Hematopoietic multipotent progenitor cell treated with erythropoietin and hydrocortisone succinate and interleukin-3 and kit ligand, for 6 days (in vitro differentiated cells): Measurements from ENCODE around the gene PICALM.

Source experiments
- DNase-seq: peaks from one replicate; pipeline ENCODE4 v3.0.0-alpha.2; 2015

Gene PICALM

GRCh38 chr11:86047275-86047991, 21.5 kb downstream of the PICALM start:
- peak; percentile 57 for DNase-seq

DNA sequence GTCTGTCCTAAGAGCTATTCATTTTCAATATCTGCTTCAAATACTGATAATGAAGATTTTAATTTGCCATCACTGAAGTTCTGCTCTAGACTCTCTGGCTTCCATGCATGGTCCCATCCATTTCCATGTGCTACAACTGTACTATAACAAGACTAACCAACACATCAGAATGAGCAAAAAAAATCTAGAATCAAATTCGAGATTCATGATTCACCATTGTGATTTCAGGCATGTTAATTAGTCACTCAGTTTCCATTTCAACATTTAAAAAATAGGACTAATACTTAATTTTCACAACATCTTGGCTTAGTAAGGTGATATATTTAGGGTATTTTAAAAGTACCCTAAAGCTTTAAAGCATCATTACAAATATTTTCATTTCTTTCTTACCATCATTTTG, 22.8 kb downstream of the PICALM start:
- DNase-seq, result no peak

GRCh38 chr11:86043765-86044503, 24.9 kb downstream of the PICALM start:
- DNase-seq, result no peak

DNA sequence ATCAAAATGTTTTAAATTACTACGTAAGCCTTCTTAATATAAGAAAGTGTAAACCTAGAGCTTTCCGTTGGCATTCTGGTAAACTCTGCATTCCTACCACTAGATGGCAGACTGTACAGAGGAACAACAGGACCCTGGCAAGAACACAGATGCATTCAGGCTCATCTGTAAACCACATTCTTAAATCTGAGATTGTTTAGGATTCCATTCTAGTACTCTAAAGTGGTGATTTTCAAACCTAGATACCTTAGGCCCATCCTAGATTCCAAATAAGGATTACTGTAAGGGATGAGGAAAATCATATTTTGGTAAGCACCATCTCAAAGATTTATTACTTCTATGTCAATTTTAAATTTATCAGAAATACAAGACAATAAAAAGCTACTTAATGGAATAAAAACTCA, 26.9 kb downstream of the PICALM start:
- DNase-seq, result peak; percentile 93

- no peak for DNase-seq
Measured at GRCh38 chr11:86040919-86041850, 27.7 kb downstream of the PICALM start.

GRCh38 chr11:86039094-86039493, 29.8 kb downstream of the PICALM start:
- no peak for DNase-seq

GRCh38 chr11:86037743-86038142, 31.1 kb downstream of the PICALM start:
- peak; percentile 37 for DNase-seq

DNA sequence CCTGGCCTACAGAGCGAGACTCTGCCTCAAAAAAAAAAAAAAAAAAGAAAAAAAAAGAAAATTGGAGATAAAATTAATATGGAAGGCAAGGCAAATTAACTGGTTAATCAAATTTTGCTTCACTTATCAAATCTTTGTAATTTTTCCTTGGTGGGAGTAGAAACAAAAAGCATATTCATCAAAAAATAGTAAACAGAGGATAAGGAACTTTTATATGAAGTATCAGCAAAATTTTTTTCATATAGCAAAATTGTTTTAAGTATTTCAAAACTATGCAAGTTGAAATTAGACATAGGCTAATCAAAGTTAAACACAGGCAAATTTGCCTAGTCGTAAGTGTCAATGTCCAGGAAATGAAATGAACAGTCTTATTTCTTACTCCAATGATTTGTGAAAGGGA, 33.0 kb downstream of the PICALM start:
- DNase-seq, result no peak

- DNase-seq, result no peak
Measured at GRCh38 chr11:86035164-86035563, 33.7 kb downstream of the PICALM start.

GRCh38 chr11:86034710-86035109, 34.2 kb downstream of the PICALM start:
- no peak for DNase-seq

- DNase-seq, result peak; percentile 60
Measured at GRCh38 chr11:86021377-86021776, 47.5 kb downstream of the PICALM start.

- DNase-seq, result no peak
Measured at GRCh38 chr11:86018249-86018648, 50.6 kb downstream of the PICALM start.

DNA sequence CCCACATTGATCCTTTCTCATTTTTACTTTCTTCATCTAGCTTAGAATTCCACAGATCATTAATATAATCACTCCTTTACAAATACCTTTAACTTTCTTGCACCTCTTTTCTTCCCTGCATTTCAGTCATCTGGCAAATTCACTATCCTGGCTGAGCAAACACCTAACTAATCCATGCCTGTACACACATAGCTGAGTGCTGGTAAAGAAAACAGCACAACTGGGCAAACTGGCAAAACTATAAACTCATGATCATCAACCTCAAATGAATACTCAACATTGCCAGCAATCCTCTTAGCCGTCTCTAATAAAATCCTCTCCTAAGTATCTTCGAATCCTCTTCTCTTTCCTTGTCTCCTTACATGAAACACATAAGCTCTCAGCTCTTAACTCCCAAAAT, 52.4 kb downstream of the PICALM start:
- DNase-seq, result no peak

- DNase-seq, result no peak
Measured at GRCh38 chr11:86015699-86016098, 53.2 kb downstream of the PICALM start.

GRCh38 chr11:86014221-86014620, 54.7 kb downstream of the PICALM start:
- DNase-seq, result no peak

GRCh38 chr11:86013713-86014112, 55.2 kb downstream of the PICALM start:
- peak; percentile 70 for DNase-seq

- no peak for DNase-seq
Measured at GRCh38 chr11:86011175-86011574, 57.7 kb downstream of the PICALM start.

- DNase-seq, result no peak
Measured at GRCh38 chr11:86003654-86004053, 65.2 kb downstream of the PICALM start.

DNA sequence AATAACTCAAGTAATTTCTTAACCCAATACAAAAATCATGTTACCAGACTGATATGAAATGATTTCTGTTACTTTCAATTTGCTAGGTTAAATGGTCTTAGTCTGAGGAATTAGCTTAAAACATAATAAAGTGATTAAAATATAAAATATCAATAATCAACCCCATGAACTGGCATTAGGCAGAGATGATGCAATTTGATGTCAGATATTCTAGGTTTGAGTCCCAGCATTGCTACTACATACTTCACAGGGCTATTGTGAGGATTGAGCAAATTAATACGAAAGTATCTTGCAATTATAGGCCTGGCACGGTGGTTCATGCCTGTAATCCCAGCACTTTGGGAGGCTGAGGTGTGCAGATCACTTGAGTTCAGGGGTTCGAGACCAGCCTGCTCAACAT, 66.5 kb downstream of the PICALM start:
- no peak for DNase-seq

DNA sequence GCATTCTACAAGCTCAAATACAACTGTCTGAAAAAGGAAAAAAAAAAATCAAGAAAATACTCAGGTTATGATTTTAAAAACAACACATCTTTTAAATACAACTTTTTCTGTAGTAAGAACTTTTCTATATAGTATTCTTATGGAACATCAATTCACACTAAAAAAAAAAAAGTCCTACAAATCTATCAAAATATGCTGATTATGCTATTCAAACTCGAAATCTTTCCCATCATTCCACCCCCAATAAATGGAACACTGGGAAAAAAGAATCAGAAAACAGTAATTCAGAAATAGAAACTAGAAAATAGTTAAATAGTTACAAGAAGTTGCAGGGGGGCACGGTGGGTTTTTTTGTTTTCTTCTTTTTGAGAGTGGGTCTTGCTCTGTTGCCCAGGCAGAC, 77.4 kb downstream of the PICALM start:
- no peak for DNase-seq

DNA sequence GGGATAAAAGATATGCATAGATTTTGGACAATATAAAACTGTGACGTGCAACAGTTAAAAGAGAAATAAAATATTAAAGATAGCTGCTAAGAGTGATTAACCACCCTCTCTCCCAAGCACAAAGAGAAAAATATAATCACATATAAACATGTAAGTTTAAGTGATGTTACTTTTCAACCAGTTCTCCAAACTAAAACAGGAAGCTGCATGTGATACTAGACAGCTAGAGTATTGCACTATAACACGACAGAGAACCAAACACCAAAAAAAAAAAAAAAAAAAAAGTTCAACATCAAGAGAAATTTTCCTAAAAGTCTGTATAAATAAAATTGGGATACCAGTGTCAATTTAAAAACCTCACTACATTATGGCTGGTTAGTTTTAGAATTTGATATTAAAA, 79.1 kb downstream of the PICALM start:
- no peak for DNase-seq

- no peak for DNase-seq
Measured at GRCh38 chr11:85988780-85989179, 80.1 kb downstream of the PICALM start.

DNA sequence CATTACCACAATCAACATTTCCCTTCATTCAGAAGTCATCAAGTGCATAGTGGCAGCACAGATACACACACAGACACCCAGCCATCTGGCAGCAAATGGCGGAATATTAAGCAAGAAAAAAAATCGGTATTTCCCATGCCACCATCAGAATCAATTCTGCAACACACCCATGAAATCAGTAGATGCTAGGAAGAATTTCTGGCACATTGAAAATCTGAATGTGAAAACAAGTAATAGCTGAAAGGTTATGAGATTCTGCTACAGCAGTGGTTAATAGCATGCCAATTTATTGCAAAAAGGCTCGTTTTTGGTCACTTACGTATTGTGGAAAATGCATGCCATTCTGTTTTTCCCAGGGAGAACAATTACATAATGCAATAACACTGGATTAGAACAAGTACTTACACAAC, 91.1 kb downstream of the PICALM start:
- DNase-seq, result no peak
